GM21576 (cell line): ENCODE measurements around the gene RNFT2.

ENCODE experiments used
- ATAC-seq: cut with Tn5 transposase; IDR thresholded peaks from one replicate; pipeline ENCODE4 v1.9.1; 2021; ENCODE audit warnings: mild to moderate bottlenecking, moderate library complexity; ENCODE audit not compliant: unreplicated experiment

RNFT2 gene

DNA sequence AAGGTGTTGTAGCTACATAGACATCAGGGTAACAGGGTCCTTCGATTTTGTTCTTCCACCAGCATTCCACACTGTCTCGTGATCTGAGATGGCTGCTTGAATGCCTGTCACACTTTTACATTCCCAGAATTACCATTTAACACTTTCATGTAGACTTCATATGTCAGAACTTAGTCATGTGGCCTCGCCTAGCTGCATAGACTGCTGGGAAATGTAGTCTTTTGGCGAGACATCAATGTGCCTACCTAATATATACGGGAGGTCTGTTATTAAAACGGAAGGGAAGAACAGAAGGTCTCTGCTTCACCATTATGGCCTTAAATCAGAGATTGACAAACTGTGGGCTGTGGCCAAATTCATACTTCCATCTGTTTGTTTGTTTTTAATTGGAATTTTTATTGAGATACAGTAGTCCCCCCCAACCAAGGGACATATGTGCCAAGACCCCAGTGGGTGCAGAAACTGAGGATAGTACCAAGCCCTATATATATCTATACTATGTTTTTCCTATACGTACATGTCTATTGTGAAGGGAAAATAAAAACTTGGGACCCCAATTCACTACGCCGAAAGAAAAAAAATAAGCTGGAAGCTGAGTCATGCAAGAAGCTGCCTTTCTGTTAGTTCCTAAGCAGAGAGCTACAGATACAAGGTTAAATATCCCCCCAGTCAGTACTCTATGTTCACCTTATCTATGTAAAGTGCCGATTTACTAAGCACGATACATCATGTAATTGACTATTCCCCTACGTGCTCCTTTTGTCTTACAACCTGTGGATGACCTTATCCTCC is 154.4 kb downstream of the RNFT2 start:
- no peak for ATAC-seq

GRCh38 chr12:116894913-116895312 is 156.8 kb downstream of the RNFT2 start:
- no peak for ATAC-seq

GRCh38 chr12:116896411-116896924 is 158.4 kb downstream of the RNFT2 start:
- ATAC-seq = no peak

- no peak for ATAC-seq
Observed at GRCh38 chr12:116897476-116897875, 159.4 kb downstream of the RNFT2 start.

- ATAC-seq = no peak
Observed at GRCh38 chr12:116898669-116899068, 160.6 kb downstream of the RNFT2 start.

GRCh38 chr12:116901612-116902011 is 163.5 kb downstream of the RNFT2 start:
- no peak for ATAC-seq
